Transverse colon (tissue), 4 donors: ENCODE results near the gene NPAS3. TPM values are rescaled to one million over a fixed set of nuclear protein-coding genes. Genes with fewer than 3 reads are reported as not detected.
A peak's percentile ranks its signal among the peaks of the same experiment; 100 is the strongest.

Experiments
- DNase-seq: peaks from one replicate; pipeline ENCODE4 v3.0.0-alpha.2; 2019
- H3K27ac ChIP-seq, 4 donors: fragments of 200-600 bp; sonication (generic); 2 replicates each; pipeline ENCODE4 v1.5.1; 2016 to 2018; ENCODE audit warnings: inconsistent platforms in 4 of 4
- H3K27me3 ChIP-seq: fragments of 200-600 bp; sonication (generic); 2 replicates; pipeline ENCODE4 v1.5.1; 2017; ENCODE audit warnings: inconsistent platforms
- H3K36me3 ChIP-seq, 4 donors: fragments of 200-600 bp; sonication (generic); 2 replicates each; pipeline ENCODE4 v1.5.1; 2017 to 2019; ENCODE audit warnings: inconsistent platforms in 4 of 4
- H3K4me1 ChIP-seq, 4 donors: fragments of 200-600 bp; sonication (generic); 2 replicates each; pipeline ENCODE4 v1.5.1; 2017 to 2020; ENCODE audit warnings: inconsistent platforms in 4 of 4
- H3K4me3 ChIP-seq, 4 donors: fragments of 200-600 bp; sonication (generic); 1 replicate in 1 of 4; 2 replicates in 3 of 4; pipeline versions ENCODE4 v1.5.1 to v1.6.1; 2017 to 2019; ENCODE audit warnings: inconsistent platforms in 4 of 4
- H3K9me3 ChIP-seq, 2 donors: fragments of 200-600 bp; sonication (generic); 2 replicates each; pipeline ENCODE4 v1.5.1; 2017 to 2019; ENCODE audit warnings: inconsistent platforms in 2 of 2
- CTCF ChIP-seq, 5 experiments: fragments of 200-600 bp in 3 of 5; fragments of 450-650 bp in 2 of 5; sonication (generic) in 3 of 5; IDR thresholded peaks; 1 replicate in 2 of 5; 2 replicates in 3 of 5; pipeline ENCODE4 v1.5.1; 2016 to 2017; ENCODE audit warnings: antibody characterized with exemption in 5 of 5, inconsistent platforms in 3 of 5, mild to moderate bottlenecking in 2 of 5, moderate library complexity in 1 of 5
- EP300 ChIP-seq: sonication (generic); formaldehyde crosslinking; IDR thresholded peaks from one replicate; pipeline ENCODE4 v1.6.1; 2017; ENCODE audit warnings: antibody characterized with exemption, low read depth
- POLR2A ChIP-seq: fragments of 450-650 bp; IDR thresholded peaks from one replicate; pipeline ENCODE4 v1.6.1; 2016; ENCODE audit warnings: antibody characterized with exemption, mild to moderate bottlenecking, moderate library complexity
- POLR2AphosphoS5 ChIP-seq, 3 donors: sonication (generic); formaldehyde crosslinking; IDR thresholded peaks; one replicate each; pipeline ENCODE4 v1.6.1; 2016; ENCODE audit warnings: antibody characterized with exemption in 3 of 3
- WGBS, 2 donors: methylation state at CpG; one replicate each; pipeline ENCODE4 v1.1.5; 2018; ENCODE audit warnings: low coverage in 1 of 2; 5-methylcytosine and 5-hydroxymethylcytosine counted together
- in situ Hi-C, 4 donors: fragments of 200-750 bp; cut with MboI; loops; one replicate each; pipeline versions ENCODE4 v1.15.0 to v1.15.1; 2017; ENCODE audit warnings: low sequenced_read_pairs in 3 of 4, low pct_ligation_motif_present in 1 of 4, low pct_unique_long_range_greater_than_20kb in 1 of 4
- intact Hi-C: fragments of 100-400 bp; cut with DNase I; formaldehyde crosslinking; loops from one replicate; pipeline ENCODE4 v1.15.1; 2023; ENCODE audit warnings: low total_unique reads
- total RNA-seq, 4 donors: library from RNA; depleted of rRNA; stranded (reverse); fragments of >200 nt; gene quantifications; one replicate each; pipeline ENCODE4 v1.1.0, GENCODE V29; 2016

The NPAS3 gene
- total RNA-seq, 4 donors from 2014 or later: 0.96 to 6.4 (median 1.8) TPM

DNA sequence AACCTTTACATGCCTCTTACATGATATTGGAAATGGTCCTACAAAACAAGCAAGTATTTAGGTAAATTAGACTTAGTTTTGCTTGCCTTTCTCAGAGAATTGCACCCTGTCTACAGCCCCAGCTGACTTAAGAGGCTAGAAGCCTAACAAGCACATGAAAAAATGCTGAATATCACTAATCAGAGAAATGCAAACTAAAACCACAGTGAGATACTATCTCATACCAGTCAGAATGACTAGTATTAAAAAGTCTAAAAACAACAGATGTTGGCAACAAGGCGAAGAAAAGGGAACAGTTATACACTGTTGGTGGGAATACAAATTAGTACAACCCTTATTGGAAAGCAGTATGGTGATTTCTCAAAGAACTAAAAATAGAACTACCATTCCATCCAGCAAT is 908.4 kb downstream of the NPAS3 start:
- Histone ChIP-seq H3K4me1 (peaks cover 0 to 8% (median 0%) of the 10 kb centered on the region in 4 donors), H3K27me3 (no peaks in the 10 kb centered on the region), H3K27ac (no peak overlapping the region), H3K9me3 (no peaks in the 10 kb centered on the region), H3K4me3 (no peak overlapping the region), H3K36me3 (no peaks in the 10 kb centered on the region)
- 82 to 90% methylated on average over 1 of the region's 1 CpG for WGBS, 2 donors
- TF ChIP-seq CTCF (IDR thresholded peaks at IDR 0.05): no peak
- no peak for TF ChIP-seq POLR2AphosphoS5 (IDR thresholded peaks at IDR 0.05)
- no peak for TF ChIP-seq EP300
- in situ Hi-C loops: loop anchor here (10.0 to 25.0 kb wide), 6 partner anchors 240 to 465 kb away; no protein-coding TSS in a partner anchor
- intact Hi-C loops: loop anchor here (10.0 kb wide), 1 partner anchor 248 kb away; no protein-coding TSS in a partner anchor
- no peak for DNase-seq

- H3K9me3 ChIP-seq: no peaks in the 10 kb centered on the region
- WGBS, 2 donors: 94% methylated on average over 5 of the region's 5 CpGs
- TF ChIP-seq POLR2A (no peak), CTCF (IDR thresholded peaks at IDR 0.05) (no peak), POLR2AphosphoS5 (IDR thresholded peaks at IDR 0.05) (no peak), EP300 (no peak)
- H3K4me1 ChIP-seq: no peaks in the 10 kb centered on the region
- DNase-seq: no peak
- H3K4me3 ChIP-seq: no peak overlapping the region
- in situ Hi-C loops (loop anchor here (10.0 to 25.0 kb wide), 6 partner anchors 239 to 464 kb away; no protein-coding TSS in a partner anchor), intact Hi-C loops (loop anchor here (10.0 kb wide), 1 partner anchor 247 kb away; no protein-coding TSS in a partner anchor)
- no peak overlapping the region for H3K27ac ChIP-seq
- H3K27me3 ChIP-seq: no peaks in the 10 kb centered on the region
- H3K36me3 ChIP-seq: no peaks in the 10 kb centered on the region
These were observed 909.3 kb downstream of the NPAS3 start for GRCh38 chr14:33848009-33848408.

GRCh38 chr14:33848706-33849454 is 910.2 kb downstream of the NPAS3 start:
- 67 to 85% methylated on average over 5 to 8 of the region's 8 CpGs for WGBS, 2 donors
- intact Hi-C loops: loop anchor here (10.0 kb wide), 1 partner anchor 246 kb away; no protein-coding TSS in a partner anchor
- TF ChIP-seq EP300 (no peak), CTCF (IDR thresholded peaks at IDR 0.05) (peak; percentile 52 to 70 (median 60))

DNA sequence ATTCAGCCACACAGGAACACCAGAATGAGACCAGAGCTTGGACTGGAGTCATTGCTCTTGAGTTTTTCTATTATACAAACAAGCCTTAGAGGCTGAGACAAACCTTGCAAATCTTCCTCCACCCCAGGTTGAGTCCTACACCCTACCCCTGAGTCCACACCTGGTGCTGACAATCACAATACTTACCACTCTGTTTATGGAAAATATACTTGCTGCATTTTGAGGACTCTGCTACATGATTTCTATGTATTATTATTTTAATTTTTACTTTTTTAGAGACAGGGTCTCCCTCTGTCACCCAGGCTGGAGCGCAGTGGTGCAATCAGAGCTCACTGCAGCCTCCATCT is 910.7 kb downstream of the NPAS3 start:
- no peak for DNase-seq
- Histone ChIP-seq H3K27me3 (no peaks in the 10 kb centered on the region), H3K9me3 (no peaks in the 10 kb centered on the region), H3K4me1 (no peaks in the 10 kb centered on the region), H3K36me3 (no peaks in the 10 kb centered on the region), H3K4me3 (no peak overlapping the region), H3K27ac (no peak overlapping the region)
- intact Hi-C loops: loop anchor here (10.0 kb wide), 1 partner anchor 245 kb away; no protein-coding TSS in a partner anchor
- 96% methylated on average over 1 of the region's 1 CpG; no CpG with 5 or more reads in 1 of the 2 donors for WGBS, 2 donors
- TF ChIP-seq EP300 (no peak), POLR2AphosphoS5 (IDR thresholded peaks at IDR 0.05) (no peak), POLR2A (no peak), CTCF (IDR thresholded peaks at IDR 0.05) (no peak)
- in situ Hi-C loops: loop anchor here (10.0 to 25.0 kb wide), 6 partner anchors 238 to 463 kb away; no protein-coding TSS in a partner anchor

More at GRCh38 chr14:33848706-33849454, 910.2 kb downstream of the NPAS3 start:
- Histone ChIP-seq H3K9me3 (no peaks in the 10 kb centered on the region), H3K4me3 (no peak overlapping the region), H3K36me3 (no peaks in the 10 kb centered on the region), H3K27me3 (no peaks in the 10 kb centered on the region), H3K4me1 (no peaks in the 10 kb centered on the region), H3K27ac (no peak overlapping the region)
- DNase-seq: peak; percentile 78
- in situ Hi-C loops: loop anchor here (10.0 to 25.0 kb wide), 6 partner anchors 238 to 463 kb away; no protein-coding TSS in a partner anchor
